PC-9 (cell line): ENCODE measurements around the gene FCN1. TPM values are rescaled to one million over a fixed set of nuclear protein-coding genes. Genes with fewer than 3 reads are reported as not detected.

ENCODE experiments used
- BruUV-seq: library from RNA; stranded (reverse); fragments of 400-500 nt; replicated peaks from 2 replicates; lab custom pipeline; 2021; lab: Mats Ljungman, UMichigan
- CTCF ChIA-PET: fragments of 300-600 bp; sonication (Branson Sonifier 250); formaldehyde crosslinking; loops from one replicate; lab custom pipeline; 2022; ENCODE audit warnings: antibody characterized with exemption; lab: Charles Lee
- POLR2A ChIA-PET: fragments of 300-600 bp; sonication (Branson Sonifier 250); formaldehyde crosslinking; loops from one replicate; lab custom pipeline; 2022; ENCODE audit warnings: antibody characterized with exemption; ENCODE audit not compliant: unreplicated experiment; lab: Charles Lee
- DNase-seq, 2 experiments: peaks; one replicate each; pipeline versions ENCODE4 v3.0.0 to v3.0.0-alpha.2; 2015 to 2022; ENCODE audit warnings: mixed read lengths in 1 of 2
- H2AFZ ChIP-seq: fragments of 200-600 bp; sonication (generic); 2 replicates; pipeline ENCODE4 v1.8.1; 2017; ENCODE audit warnings: antibody characterized with exemption
- H3F3A ChIP-seq: fragments of 200-600 bp; sonication (generic); 2 replicates; pipeline ENCODE4 v1.8.1; 2017; ENCODE audit warnings: antibody characterized with exemption, mild to moderate bottlenecking, low read depth; ENCODE audit not compliant: insufficient read depth
- H3K27ac ChIP-seq: fragments of 200-600 bp; sonication (generic); 2 replicates; pipeline ENCODE4 v1.6.1; 2016; ENCODE audit warnings: mixed run types
- H3K27me3 ChIP-seq: fragments of 200-600 bp; sonication (generic); 2 replicates; pipeline ENCODE4 v1.6.1; 2016; ENCODE audit warnings: low read depth, mixed run types; ENCODE audit not compliant: insufficient read depth
- H3K36me3 ChIP-seq: fragments of 200-600 bp; sonication (generic); 2 replicates; pipeline ENCODE4 v1.6.1; 2016; ENCODE audit warnings: low read depth, mixed run types
- H3K4me1 ChIP-seq: fragments of 200-600 bp; sonication (generic); replicated peaks from 2 replicates; pipeline ENCODE4 v1.6.1; 2016; ENCODE audit warnings: mixed run types; ENCODE audit not compliant: insufficient read depth
- H3K4me2 ChIP-seq: fragments of 200-600 bp; sonication (generic); 2 replicates; pipeline ENCODE4 v1.6.1; 2017; ENCODE audit warnings: mixed run types
- H3K4me3 ChIP-seq: fragments of 200-600 bp; sonication (generic); 2 replicates; pipeline ENCODE4 v1.6.1; 2016; ENCODE audit warnings: mixed run types
- H3K79me2 ChIP-seq: fragments of 200-600 bp; sonication (generic); 2 replicates; pipeline ENCODE4 v1.6.1; 2017; ENCODE audit warnings: low read depth, mixed run types
- H3K9me2 ChIP-seq: fragments of 200-600 bp; sonication (generic); 2 replicates; pipeline ENCODE4 v1.8.1; 2017; ENCODE audit warnings: mild to moderate bottlenecking; ENCODE audit not compliant: insufficient read depth
- H3K9me3 ChIP-seq: fragments of 200-600 bp; sonication (generic); 2 replicates; pipeline ENCODE4 v1.8.1; 2016; ENCODE audit warnings: low read depth; ENCODE audit not compliant: insufficient read depth
- H4K20me1 ChIP-seq: fragments of 200-600 bp; sonication (generic); 2 replicates; pipeline ENCODE4 v1.8.1; 2017; ENCODE audit not compliant: insufficient read depth
- EZH2 ChIP-seq: fragments of 200-600 bp; sonication (generic); IDR thresholded peaks from 2 replicates; pipeline ENCODE4 v1.8.0; 2017; ENCODE audit warnings: antibody characterized with exemption, low read depth
- intact Hi-C: fragments of 100-400 bp; cut with micrococcal nuclease; formaldehyde crosslinking; loops from one replicate; pipeline ENCODE4 v1.10.0; 2022; ENCODE audit not compliant: unreplicated experiment
- total RNA-seq: library from RNA; stranded (reverse); gene quantifications from 2 replicates; pipeline ENCODE4 v1.2.3, GENCODE V29; 2021
- TF ChIP-seq, protein P1 (sequence below): fragments of 200-600 bp; sonication (generic); conservative IDR thresholded peaks from 2 replicates; pipeline ENCODE4 v1.6.1; 2017; ENCODE audit warnings: mixed run types, antibody characterized with exemption, mild to moderate bottlenecking, moderate library complexity

Gene FCN1
- total RNA-seq, 1 experiment from 2014 or later = not detected

DNA sequence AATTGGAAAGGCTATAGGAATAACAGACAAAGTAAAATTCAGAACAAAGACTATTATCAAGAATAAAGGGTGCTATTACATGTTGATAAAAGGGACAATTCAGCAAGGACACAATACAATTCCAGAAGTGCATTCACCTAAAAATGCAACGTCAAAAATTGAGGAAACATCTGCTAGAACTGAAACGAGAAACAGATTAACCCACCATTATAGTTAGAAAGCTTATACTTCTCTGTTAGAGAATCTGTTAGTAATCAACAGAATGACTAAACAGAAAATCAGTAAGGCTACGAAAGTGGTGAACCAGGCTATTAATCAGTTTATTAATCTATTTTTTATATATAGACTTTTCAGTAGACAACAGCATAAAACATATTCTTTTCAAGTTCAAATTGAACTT lies 14.8 kb downstream of the FCN1 start:
- Histone ChIP-seq H3K9me3 (peaks cover 6% of the 10 kb centered on the region; the same call in 1 of the 2 replicates), H3F3A (no peaks in the 10 kb centered on the region), H3K27me3 (peaks cover 50% of the 10 kb centered on the region), H3K27ac (no peak overlapping the region), H3K4me2 (no peak overlapping the region), H4K20me1 (no peaks in the 10 kb centered on the region), H3K36me3 (no peaks in the 10 kb centered on the region), H3K79me2 (no peaks in the 10 kb centered on the region), H3K4me1 (no peaks in the 10 kb centered on the region), H3K9me2 (no peaks in the 10 kb centered on the region), H3K4me3 (no peak overlapping the region), H2AFZ (no peak overlapping the region)
- no TSS peak for BruUV-seq
- TF ChIP-seq, protein P1, sequence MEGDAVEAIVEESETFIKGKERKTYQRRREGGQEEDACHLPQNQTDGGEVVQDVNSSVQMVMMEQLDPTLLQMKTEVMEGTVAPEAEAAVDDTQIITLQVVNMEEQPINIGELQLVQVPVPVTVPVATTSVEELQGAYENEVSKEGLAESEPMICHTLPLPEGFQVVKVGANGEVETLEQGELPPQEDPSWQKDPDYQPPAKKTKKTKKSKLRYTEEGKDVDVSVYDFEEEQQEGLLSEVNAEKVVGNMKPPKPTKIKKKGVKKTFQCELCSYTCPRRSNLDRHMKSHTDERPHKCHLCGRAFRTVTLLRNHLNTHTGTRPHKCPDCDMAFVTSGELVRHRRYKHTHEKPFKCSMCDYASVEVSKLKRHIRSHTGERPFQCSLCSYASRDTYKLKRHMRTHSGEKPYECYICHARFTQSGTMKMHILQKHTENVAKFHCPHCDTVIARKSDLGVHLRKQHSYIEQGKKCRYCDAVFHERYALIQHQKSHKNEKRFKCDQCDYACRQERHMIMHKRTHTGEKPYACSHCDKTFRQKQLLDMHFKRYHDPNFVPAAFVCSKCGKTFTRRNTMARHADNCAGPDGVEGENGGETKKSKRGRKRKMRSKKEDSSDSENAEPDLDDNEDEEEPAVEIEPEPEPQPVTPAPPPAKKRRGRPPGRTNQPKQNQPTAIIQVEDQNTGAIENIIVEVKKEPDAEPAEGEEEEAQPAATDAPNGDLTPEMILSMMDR = no peak
- TF ChIP-seq EZH2 = no peak
- intact Hi-C loops = no loop called here
- ChIA-PET CTCF (no interaction called here), POLR2A (no interaction called here)
- no peak for DNase-seq

DNA sequence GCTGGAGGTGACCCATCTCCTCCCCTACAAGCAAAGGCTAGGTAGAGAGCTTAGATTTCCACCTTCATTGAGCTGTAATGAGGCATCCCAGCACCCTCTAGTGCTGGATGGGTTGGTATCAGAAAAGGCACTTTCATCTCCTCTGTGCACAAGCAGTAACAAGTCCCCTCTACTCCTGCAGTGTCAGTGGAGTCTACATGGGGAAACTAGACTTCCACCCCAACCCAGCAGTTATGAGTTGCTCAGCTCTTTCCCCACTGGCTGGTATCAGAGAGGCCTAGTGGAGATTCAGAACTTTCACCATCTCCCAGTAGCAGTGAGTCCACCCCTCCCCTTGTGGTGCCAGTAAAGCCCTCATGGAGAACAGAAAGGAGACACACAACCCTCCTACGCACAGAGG lies 17.9 kb downstream of the FCN1 start:
- no peak for DNase-seq
- CTCF ChIA-PET = interaction anchor here (0.9 kb wide), 1 partner anchor 121 kb away, joined by 3 read pairs; no protein-coding TSS in a partner anchor

DNA sequence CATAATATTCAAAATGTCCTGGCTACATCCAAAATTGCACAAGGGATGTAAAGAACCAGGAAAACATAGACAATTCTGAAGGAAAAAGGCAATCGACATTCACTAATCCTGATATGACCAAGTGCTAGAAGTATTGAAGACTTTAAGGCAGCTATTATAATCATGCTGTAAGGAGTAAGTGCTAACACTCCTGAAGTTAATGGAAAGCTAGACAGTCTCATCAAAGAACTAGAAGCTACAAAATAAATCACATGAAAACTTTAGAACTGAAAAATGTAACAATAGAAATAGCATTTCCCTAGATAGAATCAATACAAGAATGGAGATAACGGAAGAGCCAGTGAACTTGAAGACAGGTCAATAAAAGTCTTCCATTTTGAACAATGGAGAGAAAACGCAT lies 18.5 kb downstream of the FCN1 start:
- CTCF ChIA-PET = no interaction called here
- H3K4me2 ChIP-seq = no peak overlapping the region
- POLR2A ChIA-PET = no interaction called here
- DNase-seq = no peak
- no peaks in the 10 kb centered on the region for H3K4me1 ChIP-seq
- H3K4me3 ChIP-seq = no peak overlapping the region
- H3K9me3 ChIP-seq = peaks cover 6% of the 10 kb centered on the region; the same call in 1 of the 2 replicates
- no TSS peak for BruUV-seq
- no peaks in the 10 kb centered on the region for H3K79me2 ChIP-seq
- H3K36me3 ChIP-seq = no peaks in the 10 kb centered on the region
- TF ChIP-seq, protein P1 = no peak
- no peak for TF ChIP-seq EZH2
- H2AFZ ChIP-seq = no peak overlapping the region
- H3K9me2 ChIP-seq = no peaks in the 10 kb centered on the region
- peaks cover 54% of the 10 kb centered on the region for H3K27me3 ChIP-seq
- no peak overlapping the region for H3K27ac ChIP-seq
- H3F3A ChIP-seq = no peaks in the 10 kb centered on the region
- intact Hi-C loops = no loop called here
- no peaks in the 10 kb centered on the region for H4K20me1 ChIP-seq

More for the DNA sequence above, 17.9 kb downstream of the FCN1 start:
- BruUV-seq = no TSS peak
- POLR2A ChIA-PET = no interaction called here
- H3F3A ChIP-seq = no peaks in the 10 kb centered on the region
- H3K4me1 ChIP-seq = no peaks in the 10 kb centered on the region
- H3K36me3 ChIP-seq = no peaks in the 10 kb centered on the region
- no peaks in the 10 kb centered on the region for H3K9me2 ChIP-seq
- no peak overlapping the region for H3K4me3 ChIP-seq
- H3K79me2 ChIP-seq = no peaks in the 10 kb centered on the region
- H2AFZ ChIP-seq = no peak overlapping the region
- H3K4me2 ChIP-seq = no peak overlapping the region
- no peaks in the 10 kb centered on the region for H4K20me1 ChIP-seq
- TF ChIP-seq, protein P1 = no peak
- no peak for TF ChIP-seq EZH2
- H3K27ac ChIP-seq = no peak overlapping the region
- H3K27me3 ChIP-seq = peaks cover 55% of the 10 kb centered on the region
- peaks cover 6% of the 10 kb centered on the region; the same call in 1 of the 2 replicates for H3K9me3 ChIP-seq
- intact Hi-C loops = no loop called here
